Measurements from ENCODE around the gene AOC2.

DNA sequence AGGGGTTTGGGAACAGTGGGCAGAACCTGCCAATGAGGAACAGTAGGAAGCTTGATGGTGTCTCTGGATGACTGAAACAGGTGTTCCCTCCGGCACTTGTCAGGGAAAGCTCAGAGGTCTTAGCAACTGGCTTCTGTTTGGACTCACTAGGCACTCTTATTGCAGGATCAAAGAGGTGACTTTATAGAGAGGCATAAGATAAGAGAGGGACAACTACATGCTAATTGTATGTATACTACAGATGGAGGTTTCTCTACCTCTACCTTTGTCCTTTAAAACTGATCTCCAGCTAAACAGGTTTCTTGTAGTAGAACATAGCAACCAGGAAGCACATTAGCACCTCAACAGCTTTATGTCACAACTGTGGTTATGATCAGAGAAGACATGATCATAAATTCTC, 38.1 kb upstream of the AOC2 start:
- TF ChIP-seq, protein P1, sequence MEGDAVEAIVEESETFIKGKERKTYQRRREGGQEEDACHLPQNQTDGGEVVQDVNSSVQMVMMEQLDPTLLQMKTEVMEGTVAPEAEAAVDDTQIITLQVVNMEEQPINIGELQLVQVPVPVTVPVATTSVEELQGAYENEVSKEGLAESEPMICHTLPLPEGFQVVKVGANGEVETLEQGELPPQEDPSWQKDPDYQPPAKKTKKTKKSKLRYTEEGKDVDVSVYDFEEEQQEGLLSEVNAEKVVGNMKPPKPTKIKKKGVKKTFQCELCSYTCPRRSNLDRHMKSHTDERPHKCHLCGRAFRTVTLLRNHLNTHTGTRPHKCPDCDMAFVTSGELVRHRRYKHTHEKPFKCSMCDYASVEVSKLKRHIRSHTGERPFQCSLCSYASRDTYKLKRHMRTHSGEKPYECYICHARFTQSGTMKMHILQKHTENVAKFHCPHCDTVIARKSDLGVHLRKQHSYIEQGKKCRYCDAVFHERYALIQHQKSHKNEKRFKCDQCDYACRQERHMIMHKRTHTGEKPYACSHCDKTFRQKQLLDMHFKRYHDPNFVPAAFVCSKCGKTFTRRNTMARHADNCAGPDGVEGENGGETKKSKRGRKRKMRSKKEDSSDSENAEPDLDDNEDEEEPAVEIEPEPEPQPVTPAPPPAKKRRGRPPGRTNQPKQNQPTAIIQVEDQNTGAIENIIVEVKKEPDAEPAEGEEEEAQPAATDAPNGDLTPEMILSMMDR (conservative IDR thresholded peaks at IDR 0.05), result no peak
- TF ChIP-seq EZH2 (IDR thresholded peaks at IDR 0.05; ENCODE audit: low read depth), result no peak
